MM.1S (cell line): ENCODE results near the gene SYNRG.

Experiments used
- CTCF ChIP-seq: fragments of 300-600 bp; sonication (generic); IDR thresholded peaks from 2 replicates; pipeline ENCODE4 v1.5.1; 2016; ENCODE audit warnings: antibody characterized with exemption, low read length, mixed read lengths
- EZH2 ChIP-seq: fragments of 300-600 bp; sonication (generic); optimal IDR thresholded peaks from 2 replicates; pipeline ENCODE3; 2017; ENCODE audit warnings: low read depth, mild to moderate bottlenecking, antibody characterized with exemption, low read length, mixed read lengths

DNA sequence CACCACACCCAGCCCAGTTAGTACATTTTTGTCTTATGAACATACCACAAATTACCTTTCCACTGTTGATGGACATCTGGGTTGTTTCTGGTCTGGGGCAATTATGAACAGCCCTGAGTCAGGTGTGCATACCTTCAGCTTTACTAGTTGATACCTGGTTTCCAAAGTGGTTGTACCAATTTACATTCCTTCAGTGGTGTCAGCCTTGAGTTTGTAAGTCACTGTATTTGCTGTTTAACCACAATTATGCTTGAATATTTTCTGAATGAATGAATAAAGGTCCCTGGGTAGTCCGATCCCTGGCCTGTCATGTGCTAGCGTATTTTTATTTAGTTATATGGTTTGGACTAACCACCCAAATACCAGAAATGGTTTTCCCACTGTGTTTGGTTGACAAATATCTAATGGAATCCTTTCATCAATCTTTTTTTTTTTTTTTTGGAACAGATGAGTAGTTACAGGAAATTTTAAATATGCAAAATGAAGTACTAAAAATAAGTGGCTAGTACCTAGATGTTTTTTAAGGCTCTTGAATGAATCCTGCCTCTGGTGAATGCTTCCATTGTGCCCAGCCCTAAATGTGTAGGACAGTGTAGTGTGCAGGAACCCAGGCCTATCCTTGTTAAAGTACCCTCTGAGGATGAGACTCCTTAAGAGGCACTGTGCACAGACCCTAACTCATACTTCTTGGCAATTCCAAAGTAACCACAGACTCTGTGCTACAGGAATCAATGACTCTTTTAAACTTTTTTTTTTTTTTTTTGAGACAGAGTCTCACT lies 115.8 kb downstream of the SYNRG start:
- TF ChIP-seq CTCF (no peak), EZH2 (no peak)
